Fibroblast of peridontal ligament (primary cell): ENCODE results near the gene ATRNL1.
"Not testable (repeated sequence)": the region's sequence is repeated elsewhere in the genome, so short reads cannot be mapped to it uniquely, and the experiment has no call there.

Source experiments
- DNase-seq: peaks from one replicate; pipeline ENCODE4 v3.0.0-alpha.2; 2010; ENCODE audit errors: extremely low read depth

Gene ATRNL1

DNA sequence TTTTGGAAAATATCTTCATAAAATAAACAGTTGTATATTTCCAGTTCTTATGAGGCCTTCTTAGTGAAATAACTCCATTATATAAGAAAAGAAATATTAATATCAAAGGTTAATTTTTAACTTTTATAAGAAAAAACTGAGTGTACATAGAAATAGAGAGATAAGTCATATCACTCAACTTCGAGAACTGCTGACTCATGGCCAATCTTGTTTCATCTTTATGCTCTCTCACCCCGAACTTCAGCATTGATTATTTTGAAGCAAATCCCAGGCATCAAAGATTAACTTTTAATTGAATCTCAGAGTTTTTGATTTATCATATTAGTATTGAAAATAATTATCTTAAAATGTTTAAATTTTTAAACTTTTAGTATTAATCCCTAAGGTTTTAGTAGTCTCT lies 652.8 kb downstream of the ATRNL1 start:
- no peak for DNase-seq

DNA sequence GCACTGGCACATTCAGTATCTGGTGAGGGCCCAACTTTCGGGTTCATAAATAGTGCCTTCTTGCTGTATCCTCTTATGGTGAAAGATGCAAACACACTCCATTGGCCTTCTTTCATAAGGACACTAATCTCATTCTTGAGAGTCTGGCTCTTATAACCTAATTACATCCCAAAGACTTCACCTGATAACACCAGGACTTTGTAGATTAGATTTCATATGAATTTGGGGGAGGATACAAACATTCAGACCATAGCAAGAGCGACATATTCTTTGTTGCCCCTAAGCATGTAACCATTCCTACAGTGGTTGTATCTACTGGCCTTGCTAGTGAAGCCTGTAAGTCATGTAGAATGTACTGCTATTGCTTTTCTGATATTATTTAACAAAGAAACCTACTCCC lies 654.6 kb downstream of the ATRNL1 start:
- no peak for DNase-seq

DNA sequence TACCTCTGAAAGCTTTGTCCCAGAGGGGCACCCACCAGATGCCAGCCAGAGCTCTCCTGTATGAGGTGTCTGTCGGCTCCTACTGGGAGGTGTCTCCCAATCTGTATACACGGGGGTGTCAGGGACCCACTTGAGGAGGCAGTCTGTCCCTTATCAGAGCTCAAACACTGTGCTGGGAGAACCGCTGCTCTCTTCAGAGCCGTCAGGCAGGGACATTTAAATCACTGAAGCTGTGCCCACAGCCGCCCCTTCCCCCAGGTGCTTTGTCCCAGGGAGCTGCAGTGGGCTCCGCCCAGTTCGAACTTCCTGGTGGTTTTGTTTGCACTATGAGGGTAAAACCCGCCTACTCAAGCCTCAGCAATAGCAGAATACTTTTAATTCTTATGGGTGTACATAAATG lies 665.3 kb downstream of the ATRNL1 start:
- DNase-seq = not testable (repeated sequence)

DNA sequence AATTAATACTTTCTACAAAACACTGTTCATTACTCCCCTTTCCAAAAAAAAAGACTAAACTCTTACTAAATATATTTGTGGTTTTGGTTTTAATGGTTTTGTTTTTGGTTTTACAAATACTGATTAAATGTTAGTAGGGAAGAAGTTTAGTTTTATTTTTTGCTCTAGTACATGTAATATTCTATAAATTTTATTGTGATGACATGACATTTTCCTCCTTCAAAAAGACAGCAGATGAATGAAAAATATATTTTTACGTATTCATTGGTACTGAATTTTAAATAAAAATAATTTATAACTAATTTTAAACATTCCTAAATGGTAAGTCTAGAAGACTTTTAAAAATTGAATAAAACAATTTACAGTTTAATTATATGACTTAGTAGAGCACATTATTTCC lies 667.0 kb downstream of the ATRNL1 start:
- no peak for DNase-seq

DNA sequence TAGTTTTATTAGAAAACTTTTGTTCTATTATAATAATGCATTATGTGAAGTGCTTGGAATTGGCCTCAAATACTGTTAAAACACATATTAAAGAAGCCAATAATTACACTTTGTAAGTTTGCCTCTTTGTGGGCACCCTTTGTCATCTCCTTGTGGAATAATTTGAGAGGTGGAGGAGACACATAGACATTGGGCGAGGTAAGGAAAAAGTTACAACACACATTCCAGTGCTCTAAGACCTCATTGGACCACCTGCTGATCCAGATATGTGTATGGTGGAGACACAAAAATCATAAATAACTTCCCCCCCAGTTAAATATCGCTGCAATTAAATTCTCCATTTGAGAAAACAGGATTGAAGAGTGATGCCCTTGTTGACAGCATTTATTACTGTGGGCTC lies 668.0 kb downstream of the ATRNL1 start:
- DNase-seq = no peak

DNA sequence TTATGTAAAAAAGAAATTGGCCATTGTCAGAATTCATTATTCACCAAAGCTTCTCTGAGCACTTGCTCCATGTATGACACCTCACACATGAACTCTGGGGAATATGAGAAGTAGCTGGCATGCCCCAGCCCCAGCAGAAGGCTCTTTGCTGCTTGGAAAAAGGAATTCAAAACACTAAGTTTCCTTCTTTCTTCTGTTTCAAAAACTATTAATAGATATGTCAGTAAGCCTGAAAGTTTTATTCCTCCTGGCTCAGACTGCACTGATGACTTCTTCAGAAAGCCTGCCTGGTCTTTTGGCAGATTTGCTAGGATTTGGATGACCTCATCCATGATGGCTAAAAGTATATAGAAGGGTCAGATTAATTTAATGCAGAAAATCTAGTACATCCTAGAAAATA lies 668.9 kb downstream of the ATRNL1 start:
- peak; percentile 10 for DNase-seq

DNA sequence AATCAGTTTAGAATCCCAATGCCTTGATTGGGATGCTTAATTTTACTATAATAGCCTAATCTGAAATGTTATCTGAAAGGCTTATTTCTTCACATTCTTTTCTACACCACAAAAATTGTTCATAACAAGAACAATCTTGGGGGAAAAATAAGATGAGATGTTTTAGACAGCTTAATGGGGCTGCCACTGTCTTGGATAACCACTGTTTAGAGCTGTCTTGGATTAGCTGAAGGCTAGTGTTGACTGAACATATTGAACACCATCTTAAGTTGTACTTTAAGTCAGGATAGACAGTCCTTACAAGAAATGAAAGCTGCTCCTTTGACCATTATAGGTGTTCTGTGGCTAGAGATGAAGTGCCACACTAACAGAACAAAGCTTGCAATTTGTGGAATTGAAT lies 678.6 kb downstream of the ATRNL1 start:
- no peak for DNase-seq

DNA sequence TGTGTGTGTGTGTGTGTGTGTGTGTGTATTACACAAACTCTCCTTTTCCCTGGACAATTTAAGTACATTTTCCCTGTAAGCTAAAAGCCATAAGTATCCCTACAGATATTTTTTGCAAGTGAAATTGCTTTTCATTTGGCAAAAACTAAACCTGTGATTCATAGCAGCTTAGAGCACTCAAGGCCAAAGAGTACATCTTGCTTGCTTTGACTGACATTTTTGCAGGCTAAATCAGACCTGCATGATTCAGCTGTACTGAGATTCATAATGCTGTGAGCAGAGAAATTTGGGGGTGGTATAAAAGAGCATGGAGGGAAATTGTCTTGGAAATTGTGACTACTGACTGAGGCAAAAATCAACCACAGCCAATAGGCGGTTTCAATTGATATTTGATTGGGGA lies 679.4 kb downstream of the ATRNL1 start:
- DNase-seq = peak; percentile 69

DNA sequence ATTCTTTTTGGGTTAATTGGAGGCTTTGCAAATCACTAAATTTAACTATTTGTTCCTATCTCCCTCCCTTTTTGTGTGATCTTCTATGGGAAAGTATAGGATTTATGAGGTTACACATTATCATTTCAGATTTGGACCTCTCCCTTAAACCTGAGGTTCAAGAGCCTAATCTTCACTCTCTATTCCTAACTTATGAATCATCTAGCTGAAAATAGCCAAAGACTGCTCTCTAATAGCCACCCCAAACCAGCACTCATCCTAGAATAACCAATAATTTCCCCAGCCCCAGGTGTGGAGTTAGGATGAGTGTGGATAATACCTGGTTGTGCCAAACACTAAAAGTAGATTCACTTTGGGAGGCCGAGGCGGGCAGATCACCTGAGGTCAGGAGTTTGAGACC lies 680.7 kb downstream of the ATRNL1 start:
- no peak for DNase-seq

DNA sequence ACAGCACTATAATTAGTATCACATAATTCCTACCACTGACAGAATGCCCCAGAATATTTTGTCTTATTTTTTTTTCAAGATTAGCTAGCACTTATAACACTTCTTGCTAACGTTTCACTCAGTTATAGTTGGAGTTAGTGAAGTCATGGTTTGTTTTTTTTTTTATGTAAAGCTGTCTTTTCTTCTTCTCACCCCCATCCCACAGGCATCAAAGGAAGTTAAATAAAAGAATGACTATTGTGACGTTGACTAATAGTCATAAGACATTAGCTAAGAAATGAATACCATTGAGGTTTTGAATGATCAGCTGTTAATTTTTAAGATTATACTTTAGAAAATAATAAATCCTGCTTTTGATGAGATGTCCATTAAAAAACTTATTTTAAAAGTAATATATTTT lies 681.6 kb downstream of the ATRNL1 start:
- DNase-seq = no peak

DNA sequence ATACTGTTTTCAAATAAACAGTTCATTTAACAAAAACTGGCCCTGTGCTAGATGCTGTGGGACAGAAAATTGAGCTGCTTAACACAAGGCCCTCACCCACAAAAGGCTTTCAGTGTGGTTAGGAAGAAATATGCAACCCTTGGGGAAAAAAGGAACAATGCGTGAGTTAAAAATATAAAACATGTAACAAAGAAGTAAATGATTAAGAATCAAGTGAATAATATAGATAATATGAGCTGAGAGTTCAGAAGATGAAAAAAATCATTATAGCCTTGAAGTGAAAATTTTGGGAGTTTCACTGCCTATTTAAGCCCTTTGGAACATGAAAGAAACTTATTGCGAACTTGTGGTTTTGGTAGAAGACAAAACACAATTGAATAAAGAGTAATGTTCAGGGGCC lies 684.5 kb downstream of the ATRNL1 start:
- DNase-seq = no peak

DNA sequence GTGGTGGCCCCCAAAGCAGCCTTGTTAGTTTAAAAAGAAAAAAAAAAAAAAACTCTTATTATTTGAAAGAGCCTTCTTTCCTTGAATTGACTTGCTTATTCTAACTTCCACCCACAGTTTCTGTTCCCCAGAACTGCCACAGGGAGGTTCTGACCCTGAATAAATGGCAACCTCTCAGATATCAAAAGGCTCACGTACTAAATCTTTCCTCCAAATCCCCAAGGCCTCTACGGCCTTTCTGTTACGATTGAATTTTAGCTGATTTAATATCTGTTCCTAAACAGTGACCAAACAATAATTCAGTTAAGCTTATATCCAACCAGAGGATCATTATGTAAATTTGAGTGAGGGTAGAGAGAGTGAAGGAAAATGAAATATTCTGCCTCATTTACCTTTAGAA lies 697.1 kb downstream of the ATRNL1 start:
- DNase-seq = no peak

DNA sequence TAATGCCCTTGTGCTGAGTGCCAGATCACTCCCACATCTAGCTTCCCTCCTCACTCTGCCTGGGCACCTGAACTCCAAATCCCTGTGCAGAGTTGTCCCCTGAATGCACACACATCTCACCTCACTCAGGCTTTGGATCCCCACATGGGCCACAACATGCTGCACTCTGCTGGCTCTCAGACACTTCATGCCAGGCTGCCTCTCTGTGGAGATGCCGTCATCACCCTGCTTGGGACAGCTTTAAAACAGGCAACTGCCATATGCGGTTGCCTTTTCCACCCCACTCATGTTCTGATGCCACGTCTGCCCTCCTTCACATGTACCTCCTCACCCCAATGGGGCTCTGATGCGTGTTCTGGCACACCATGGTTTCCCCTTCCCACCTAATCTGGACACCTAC lies 702.8 kb downstream of the ATRNL1 start:
- DNase-seq = no peak

DNA sequence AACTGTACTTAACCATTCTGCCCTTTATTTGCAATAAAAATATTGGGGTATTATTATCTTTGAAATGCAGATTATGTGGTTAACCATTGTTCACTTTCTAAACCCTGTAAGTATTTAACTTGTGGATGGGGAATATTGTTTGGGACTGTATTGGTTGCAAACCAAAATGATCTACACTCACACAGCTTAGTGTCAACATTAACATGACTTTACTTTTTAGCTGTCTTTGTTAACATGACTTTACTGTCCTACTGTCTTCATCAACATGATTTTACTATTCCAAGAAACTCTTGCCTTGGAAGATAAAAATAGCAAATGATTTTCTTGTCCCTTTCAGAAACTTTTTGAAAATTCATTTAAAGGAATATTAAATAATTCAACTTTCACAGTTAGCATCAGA lies 708.3 kb downstream of the ATRNL1 start:
- DNase-seq = no peak

DNA sequence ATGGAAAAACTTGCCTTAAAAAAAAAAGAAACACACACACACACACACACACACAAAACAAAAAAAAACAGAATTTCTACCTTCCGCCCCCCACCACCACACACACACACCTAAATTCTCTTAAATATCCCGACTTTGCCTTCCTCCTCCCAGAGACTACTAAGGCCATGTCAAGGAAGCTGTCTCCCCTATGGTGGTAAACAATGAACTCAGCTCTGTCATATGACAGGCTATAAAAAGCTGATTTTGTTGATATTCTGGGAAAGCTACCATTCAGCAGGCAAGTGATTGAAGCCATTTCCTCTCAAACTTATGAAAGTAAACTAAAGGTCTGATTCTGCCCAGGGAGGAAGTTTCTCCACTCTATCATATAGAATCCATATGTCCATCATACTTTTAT lies 708.8 kb downstream of the ATRNL1 start:
- DNase-seq = no peak

DNA sequence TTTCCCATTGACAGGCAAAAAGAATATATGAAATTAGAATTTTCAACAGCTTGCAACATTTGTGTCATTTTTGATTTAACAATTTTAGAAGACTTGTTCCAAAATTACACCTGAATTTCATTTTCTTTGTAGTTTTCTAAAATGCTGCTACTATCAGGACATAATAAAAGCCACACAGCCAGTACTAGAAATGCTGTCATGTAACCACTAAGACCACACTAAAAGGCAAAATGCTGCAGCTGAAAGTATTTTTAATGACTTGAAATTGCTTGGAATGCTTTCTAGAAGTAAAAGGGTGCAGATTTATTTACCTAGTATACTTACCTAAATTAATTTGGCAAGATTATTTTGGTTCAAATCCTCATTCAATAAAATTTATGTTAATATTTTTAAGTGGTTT lies 709.7 kb downstream of the ATRNL1 start:
- no peak for DNase-seq

DNA sequence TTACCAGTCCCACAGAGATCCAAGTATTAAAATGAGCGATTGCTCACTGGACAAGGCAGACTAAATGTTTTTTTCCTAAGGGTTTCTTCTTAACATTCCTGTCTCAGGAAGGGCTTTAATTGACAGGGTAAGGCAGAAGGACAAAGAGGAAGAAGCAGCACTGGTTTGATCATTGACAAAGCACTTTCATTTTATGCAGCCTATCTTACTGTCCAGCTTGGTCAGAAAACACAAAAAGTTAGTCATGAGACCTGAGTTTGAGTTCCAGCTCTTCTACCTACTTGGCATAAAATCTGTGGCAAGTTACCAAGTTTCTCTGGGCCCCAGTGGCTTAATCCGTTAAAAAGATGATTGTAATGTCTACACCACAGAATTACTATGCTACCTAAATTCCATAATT lies 721.4 kb downstream of the ATRNL1 start:
- no peak for DNase-seq

DNA sequence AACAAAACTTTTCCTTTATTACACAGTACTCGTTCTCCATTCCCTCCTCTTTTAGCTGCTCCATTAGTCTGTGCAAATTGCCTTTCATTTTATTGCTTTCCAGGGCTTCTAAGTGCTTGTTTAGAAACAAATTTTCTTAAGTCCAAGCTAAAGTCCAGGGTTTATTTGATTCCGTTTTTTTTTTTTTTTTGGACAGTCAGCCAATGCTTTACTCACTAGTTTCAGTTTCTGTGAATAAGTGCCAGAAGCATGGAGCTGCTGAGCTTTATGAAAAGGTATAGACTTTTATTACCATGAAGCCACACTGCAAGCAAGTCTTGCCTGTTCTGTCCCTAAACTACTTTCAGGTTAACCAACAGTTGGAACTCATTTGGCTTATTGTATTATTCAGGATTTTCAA lies 724.8 kb downstream of the ATRNL1 start:
- DNase-seq = peak; percentile 26

DNA sequence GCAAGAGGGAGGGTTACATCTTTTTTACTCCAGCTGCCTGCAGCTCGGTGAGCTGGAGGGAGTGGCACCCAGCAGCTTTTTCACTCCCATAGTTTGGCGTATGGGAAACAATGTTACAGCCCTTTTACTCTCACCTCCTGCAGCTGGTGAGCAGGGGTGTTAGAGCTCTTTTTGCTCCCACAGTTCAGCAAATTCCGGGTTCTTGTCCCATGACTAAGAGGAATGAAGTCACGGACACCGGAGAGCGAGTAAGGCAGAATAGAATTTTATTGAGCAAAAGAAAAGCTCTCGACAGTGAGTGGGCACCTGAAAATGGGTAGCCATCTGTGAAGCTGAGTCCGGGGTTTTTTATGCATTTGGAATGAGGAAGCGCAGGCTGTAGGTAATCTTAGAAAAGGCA lies 733.2 kb downstream of the ATRNL1 start:
- no peak for DNase-seq

DNA sequence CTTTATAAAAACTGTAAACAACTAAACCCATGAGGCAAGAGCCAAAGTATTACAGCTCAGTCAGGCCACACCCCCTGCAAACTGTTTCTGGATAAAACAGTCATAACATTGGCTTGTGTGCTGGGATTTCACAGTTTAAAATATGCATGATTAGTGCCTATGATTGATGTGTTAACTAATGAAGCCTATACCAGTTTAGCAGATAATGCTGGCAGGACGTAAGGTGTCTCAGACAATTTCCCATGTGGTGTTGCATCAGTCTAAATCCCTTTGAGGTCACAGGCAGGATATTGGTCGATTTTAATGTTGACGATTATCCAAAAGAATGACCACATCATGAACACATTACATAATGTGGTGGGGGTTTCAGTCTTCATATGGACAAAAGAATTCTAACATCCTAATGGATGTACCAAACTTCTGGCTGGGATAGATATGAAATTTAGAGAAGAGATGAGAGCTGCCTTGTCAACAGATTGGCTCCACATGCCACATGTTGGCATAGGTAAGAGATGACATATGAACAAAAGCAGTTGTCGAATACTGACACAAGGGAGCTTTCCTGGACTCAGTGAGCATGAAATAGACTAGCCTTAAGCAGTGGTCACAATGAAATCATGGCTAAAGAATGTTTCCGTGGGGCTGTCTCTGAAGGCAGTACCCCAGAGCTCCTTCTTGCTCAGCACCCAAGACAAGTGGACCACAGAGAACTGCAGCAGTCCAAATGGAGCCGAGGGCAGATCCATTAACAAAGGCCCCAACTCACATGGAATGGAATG lies 734.3 kb downstream of the ATRNL1 start:
- DNase-seq = no peak

DNA sequence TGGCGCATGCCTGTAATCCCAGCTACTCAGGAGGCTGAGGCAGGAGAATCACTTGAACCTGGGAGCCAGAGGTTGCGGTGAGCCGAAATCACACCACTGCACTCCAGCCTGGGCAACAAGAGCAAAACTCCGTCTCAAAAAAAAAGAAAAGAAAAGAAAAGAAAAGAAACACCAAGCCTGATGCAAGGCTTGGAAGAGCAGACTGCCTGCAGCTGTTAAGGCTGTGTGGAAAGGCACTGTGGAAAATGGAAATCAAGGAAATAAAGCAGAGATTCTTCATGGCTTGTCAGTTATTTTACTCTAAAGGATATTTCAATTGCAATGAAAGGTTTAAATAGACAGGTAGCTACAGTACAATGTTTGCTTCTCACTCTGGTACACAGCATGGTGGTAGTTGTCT lies 735.0 kb downstream of the ATRNL1 start:
- not testable (repeated sequence) for DNase-seq

DNA sequence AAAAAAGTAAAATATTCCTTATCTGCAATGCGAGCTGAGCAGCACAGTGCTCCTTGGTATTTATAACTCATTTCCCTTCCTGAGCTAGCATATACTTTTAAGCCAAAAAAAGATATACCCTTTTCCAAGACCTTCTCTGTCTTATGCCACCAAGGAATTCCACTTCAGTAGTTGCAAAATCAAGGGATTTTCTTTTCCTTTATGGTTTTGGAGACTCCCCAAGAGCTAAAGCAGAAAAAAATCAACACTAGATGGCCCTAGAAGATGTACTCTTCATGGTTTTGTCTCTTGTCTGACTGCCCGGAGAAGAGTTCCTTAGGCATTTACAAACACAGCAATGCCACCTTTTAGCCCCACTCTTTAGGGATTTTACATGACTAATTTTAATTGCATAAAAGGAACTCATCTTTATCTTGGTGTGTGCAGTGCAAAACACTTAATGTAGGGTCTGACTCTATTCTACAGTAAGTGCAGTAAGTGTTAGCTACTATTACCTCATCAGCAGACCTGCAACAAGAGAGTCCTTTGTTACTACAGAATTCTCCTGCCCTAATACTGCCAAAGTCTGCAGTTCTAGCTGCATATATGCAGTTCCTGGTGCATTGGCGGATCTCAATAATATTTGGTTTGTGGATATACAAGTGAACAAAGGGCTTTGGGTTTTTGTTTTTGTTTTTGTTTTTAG lies 736.5 kb downstream of the ATRNL1 start:
- peak; percentile 59 for DNase-seq

DNA sequence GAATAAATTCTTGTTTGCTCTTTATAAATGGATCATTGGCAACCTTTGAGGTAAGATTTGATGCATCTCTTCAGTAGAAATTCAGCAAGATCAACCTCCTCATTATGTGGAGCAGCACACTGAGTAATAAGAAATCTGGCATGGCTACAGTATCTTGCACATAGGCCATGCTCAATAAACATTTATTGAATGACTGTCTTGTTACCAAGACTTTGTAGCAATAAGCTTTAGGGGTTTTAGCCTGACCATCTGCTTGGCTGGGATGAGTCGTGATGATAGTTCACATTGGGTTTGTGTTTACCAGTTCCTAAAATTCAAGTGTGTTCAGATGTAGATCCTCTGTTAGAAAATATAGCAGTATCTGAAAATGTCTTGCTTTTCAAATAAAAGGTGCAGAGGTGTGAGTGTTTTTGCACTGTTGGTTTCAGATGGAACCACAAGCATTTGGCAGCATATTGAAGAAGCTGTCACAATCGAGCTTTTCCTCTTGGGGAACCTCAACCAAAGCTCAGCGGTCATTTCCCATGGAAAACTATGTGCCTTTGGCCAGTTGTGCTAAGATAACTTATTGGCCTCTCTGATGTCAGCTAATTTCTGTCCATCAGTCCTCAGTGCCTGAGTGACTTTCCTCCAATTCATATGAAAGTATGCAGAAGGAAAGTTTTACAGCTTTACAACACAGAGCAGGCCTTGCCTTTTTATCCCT lies 737.3 kb downstream of the ATRNL1 start:
- peak; percentile 50 for DNase-seq
